Measurements from ENCODE around the gene S1PR3.

S1PR3 gene

DNA sequence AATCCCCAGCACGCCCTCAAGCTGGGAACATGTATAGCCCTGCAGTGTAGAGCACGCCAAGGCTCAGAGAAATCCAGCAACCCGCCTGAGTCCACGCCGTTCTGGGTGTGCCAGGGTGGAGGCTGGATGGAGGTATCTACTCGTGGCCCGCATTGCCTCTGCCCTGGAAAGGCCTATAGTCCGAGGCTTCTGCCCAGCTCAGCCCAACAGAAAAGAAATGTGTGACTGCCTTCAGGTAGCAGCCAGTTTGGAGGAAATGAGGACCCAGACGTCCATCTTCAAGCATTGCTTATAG is 18.2 kb downstream of the S1PR3 start:
- DNase-seq (ENCODE audit: low spot score) = no peak

DNA sequence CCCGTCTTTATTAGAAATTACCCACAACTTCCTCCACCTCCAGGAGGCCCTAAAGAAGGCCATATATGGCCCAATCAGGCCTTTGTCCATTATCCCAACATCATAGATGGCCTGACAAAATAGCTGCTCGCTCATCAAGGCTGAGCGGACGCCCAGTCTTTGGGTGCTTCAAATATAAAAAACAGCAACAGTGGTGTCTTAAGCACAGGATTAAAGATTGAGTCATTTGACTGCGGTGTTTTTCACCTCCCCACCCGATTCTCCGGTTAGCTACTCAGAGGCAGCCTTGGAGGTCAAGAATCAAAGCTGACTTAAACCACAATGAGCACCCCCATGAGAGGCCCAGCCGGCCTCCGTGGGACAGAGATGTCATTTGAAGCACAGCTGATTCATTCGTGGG is 18.8 kb downstream of the S1PR3 start:
- no peak for DNase-seq (ENCODE audit: low spot score)

DNA sequence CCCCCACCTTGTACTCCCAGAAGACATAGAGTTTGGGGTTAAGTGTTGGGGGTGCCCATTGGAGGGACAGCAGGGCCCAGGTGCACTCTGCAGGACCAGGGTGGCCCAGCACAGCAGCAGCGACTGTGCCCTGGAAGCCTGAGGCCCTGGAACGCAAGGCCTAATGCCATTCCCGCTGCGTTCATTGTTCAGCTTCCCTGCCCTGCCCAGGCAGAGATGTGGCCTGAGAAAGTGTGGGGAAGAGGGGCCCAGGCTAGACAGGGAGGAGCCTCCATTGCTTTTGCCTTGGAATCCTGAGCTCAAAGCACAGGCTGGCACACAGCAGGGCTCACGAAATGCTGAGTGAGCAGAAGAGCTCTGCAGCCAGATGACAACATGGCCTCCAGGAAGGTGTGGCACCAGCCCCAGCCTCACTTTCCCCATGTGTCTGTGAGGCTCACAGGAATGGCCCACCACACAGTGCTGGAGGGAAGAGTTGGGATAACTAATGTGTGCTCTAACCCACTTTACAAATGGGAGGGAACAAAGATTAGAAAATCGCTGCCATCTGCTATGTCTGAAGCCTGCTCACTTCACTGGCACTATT is 19.4 kb downstream of the S1PR3 start:
- no peak for DNase-seq (ENCODE audit: low spot score)

DNA sequence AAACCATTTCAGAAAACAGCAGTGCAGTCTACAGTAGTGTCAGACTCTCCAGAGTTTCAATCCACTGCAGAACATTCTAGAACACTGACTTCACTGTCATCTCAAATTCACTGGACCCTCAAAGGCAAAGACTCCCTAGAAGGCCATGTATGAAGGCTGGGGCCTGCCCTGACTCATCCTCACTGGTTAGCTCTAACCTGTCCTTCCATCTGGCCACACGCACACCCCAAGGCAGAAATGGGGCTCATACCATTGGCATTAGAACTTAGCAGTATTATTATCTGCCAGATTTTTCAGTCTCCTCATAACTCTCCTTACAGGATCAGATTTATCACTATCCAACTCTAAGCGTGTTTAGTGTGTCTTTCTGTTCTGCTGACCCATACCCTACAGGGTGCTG is 20.4 kb downstream of the S1PR3 start:
- no peak for DNase-seq (ENCODE audit: low spot score)

DNA sequence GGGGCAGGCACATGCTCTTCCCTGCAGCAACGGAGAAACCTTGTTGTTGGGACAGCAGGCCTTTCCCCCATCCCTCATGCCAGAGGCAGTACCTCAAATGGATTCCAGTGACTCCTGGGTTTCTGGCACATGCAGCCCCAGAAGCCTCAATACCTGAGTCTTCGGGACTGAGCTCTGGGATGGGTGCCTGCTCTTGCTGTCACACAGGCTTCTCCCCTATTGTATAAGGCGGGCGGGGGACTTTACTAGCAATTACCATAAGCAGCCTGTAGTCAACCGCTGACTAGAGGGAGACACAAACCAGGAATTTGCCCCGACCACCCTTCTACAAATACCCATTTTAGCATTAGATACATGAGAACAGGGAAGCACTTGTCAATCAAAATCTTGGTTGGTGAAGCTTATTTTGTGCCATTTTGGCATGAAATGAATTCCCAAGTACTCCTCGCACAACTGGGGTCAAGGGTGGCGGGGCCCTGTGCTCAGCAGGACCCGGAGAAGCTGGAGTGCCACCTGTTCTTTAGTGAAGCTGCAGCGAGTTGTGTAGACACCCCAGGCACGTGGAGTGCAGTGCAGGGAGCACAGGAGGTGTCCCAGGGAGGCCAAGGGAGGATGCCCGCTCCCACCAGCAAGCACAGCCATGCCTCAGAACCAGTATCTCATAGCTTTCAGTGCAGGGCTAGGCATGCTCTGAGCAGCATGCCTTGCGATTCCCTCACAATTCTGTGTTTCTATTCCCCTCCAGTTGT is 21.2 kb downstream of the S1PR3 start:
- DNase-seq (ENCODE audit: low spot score) = no peak

DNA sequence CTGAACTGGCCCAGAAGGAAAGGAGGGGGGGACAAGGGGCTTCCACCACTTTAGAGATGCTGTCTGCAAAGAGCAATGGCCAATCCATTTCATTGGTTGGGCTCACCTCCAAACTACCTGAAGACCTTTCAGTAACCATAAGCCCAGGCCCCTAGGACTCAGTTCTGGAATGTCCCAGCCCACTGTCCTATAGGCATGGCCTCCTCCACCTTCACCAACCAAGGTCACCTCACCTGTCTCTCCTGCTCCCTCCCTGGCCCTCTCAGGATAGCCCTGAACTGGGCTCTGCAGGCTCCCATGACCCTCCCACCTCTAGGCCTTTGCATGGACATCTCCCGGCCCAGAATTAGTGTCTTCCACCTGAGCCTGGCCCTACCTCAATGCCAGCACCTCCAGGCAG is 22.4 kb downstream of the S1PR3 start:
- DNase-seq (ENCODE audit: low spot score) = no peak

DNA sequence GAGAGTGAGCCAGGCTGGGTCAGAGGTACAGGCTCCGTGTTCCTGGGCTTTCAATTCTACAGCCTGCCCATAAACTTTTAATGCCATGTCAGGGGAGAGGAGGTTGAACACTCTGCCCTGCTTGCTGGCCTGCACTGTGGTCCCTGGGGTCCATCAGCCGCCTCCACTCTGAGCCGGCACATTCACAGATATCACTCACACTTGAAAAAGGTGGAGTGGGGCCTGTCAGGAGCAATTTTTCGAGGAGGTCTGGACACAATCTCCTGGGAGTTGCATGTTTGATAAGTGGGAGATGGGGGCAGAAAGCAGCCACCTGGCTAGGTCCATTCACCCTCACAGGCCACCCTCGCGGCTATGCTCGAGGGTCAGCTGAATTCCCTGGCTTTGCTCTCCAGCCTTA is 22.9 kb downstream of the S1PR3 start:
- no peak for DNase-seq (ENCODE audit: low spot score)

DNA sequence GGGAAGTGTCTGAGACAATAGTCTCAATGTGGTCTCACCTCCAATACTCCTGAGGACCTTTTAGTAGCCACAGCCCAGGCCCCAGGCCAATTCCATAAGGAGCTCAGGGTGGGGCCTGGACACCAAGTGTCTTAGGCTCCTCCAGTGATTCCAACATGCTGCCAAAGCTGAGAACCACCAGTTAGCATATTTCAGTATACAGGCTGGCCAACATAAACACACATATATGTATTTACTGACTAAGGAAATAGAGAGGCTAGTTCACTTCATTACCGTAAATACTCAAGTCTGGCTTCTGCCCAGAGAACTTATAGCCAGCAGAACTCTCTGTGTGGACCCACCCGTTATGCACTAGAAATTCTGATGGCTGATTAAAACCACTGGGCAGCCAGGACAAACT is 24.1 kb downstream of the S1PR3 start:
- DNase-seq (ENCODE audit: low spot score) = no peak

DNA sequence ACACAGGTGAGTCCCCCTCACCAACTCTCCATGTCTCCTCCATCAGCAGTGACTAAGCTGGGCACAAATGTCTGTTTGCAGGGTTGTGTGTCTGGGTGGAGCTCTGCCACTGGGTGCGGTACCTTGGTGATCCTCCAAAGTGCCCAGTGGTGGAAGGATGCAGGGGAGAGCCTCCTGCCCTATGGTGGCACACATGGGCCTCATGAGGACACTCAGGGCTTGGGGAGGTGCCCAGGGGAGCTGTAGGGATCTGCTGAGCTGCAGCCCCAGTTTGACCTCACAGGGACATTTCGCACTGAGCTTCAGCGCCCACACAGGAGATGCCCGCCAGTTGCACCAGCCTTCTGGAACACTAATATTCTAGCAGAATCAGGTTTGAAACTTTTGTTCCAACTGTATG is 29.5 kb downstream of the S1PR3 start:
- no peak for DNase-seq (ENCODE audit: low spot score)

DNA sequence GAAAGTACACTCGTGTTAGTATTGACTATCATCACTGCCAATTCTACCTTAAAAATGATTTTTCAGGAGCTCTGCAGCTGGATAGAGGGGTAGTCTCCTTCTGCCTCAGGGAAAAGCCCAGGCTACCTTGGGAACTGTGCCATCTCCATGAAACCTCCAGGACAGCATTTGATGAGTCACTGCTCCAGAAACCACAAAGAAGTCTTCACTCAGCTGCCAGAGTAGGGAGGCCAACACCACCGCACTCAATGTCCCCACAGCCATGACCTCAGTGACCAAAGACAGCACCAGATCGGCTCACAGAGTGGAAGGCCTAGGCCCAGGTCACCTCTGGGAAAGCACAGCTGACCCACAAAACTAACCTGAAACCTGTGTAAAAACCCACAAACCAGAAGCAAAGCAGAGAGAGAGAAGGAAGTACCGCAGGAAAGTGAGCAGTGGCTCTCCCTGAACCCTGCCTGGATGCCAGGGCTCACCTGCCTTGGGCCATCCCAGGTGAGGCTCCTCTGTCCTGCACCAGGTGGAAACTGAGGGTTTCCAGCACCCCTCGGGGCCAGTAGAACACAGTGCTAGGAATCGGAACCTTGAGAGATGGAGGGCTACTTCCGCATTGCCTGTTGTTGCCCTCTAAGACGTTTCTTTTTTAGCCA is 30.0 kb downstream of the S1PR3 start:
- no peak for DNase-seq (ENCODE audit: low spot score)

DNA sequence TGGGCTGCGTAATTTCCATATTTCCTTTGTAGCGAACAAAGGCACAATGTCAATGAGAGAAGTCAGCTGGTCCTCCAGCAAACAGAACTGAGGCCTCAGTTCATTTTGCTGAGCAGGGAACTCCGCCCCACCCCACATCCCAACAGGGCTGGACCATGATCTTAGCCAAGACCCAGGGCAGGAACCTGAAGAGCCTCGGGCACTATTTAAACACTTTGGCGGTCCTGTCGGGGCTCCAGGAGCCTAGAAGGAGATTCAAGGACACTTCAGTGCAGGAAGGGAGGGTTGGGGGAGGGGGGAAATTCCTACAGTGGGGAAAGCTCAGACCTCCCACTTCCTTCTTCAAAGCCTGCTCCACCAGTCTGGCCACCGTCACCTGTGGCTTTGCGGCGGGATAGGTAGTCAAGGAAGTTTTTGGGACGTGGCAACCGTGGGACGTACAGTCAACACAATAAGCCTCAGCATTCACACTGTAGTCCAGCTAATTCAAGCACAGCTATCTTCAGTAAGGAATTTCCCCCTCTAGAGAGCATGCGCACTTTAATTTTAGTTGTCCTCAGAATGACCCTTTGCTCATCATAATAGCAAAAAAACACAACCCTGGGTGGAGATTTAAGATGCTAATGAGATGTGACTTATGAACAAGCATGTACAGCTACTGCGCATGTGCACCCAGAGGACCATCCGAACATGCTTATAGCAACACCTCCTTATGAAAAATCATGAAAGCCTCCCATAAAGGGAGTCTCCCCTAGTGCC is 30.9 kb downstream of the S1PR3 start:
- DNase-seq (ENCODE audit: low spot score) = no peak

DNA sequence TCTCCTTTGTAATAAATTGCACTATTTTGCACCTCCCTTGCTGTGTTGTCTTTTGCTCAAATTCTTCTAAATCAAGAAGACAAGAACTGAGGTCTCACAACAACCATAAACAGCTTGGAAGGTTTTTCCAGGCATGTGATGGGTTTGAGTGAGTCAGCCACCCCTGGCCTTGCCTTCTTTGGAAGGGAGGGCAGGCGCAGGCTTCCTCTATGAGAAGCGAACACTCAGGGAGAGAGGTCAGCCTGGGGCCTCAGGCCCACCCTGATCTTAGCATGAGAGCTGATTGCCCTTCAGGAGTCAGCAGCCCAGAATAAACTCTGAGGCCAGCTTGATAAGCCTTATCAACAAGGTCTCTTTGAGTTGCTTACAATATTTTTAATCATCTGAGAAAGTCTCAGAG is 31.6 kb downstream of the S1PR3 start:
- no peak for DNase-seq (ENCODE audit: low spot score)

DNA sequence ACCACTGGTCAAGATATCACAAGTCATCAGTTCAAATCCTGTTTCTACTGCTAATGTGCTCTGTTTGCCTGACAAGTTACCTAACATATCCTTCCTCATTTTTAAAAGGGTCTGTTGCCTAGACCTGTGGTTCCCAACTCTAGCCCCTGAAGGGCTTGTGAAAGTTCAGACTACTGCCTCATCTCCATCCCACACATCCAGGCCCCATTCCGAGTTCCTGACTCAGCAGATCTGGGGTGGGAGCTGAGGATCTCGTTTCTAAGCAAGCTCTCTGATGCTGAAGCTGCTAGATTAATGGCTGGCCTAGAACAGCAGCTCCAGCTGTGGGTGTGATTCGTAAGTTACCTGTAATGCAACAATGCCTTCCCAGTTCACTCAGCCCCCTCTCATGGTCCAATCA is 32.5 kb downstream of the S1PR3 start:
- no peak for DNase-seq (ENCODE audit: low spot score)

DNA sequence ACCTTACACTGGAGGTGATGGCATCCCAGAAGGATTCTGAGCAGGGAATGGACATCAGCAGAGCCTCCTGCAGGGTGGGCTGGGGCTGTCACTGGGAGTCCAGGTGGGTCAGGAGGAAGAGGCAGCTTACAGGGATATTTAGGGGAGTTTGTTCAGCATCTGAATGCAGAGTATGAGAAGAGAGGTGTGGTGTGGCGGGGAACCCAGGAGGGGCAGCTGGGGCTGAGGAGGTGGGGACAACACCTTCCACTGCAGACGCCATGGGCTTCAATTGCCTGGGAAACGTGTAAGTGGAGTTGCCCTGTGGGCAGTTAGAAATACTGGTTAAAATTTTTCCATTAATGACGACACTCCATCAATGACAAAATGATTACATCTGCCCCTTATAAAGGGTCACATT is 33.5 kb downstream of the S1PR3 start:
- no peak for DNase-seq (ENCODE audit: low spot score)

DNA sequence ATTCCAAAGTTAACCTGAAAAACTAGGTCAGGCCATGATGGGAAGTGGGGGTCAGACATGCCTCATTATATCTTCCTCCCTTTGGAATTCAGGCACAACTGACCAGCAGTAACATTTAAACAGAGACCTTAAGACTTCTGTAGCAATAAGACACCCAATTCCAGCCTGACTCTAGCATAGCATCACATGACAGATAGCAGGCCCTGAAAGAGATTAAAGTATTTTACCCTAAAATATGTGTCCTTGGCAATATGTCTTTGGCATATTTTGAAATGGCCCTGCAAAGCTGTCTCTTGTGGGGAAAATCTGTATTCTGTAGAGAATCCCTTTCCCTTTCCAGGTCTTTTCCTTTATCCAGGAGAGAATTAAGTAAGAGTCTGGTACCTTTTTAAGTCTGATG is 34.3 kb downstream of the S1PR3 start:
- no peak for DNase-seq (ENCODE audit: low spot score)

DNA sequence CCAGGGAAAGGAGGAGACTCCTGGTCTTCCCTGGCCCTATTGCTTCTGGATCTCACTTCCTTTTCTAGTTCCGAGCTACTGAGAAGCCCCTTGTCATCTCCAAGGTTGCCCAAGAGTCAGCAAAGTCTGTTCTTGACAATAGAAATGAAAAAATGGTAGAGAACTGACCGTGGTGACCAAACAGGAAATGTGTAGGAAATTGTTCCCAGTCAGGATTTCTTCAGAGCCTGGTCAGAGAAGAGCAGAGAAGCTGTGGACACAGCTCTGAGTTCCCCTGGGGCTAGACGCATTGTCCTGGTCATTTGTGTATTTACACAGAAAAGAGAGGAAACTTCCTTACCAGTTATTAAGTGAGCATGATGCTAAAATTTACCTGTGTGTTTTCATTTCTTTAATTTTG is 35.6 kb downstream of the S1PR3 start:
- no peak for DNase-seq (ENCODE audit: low spot score)

DNA sequence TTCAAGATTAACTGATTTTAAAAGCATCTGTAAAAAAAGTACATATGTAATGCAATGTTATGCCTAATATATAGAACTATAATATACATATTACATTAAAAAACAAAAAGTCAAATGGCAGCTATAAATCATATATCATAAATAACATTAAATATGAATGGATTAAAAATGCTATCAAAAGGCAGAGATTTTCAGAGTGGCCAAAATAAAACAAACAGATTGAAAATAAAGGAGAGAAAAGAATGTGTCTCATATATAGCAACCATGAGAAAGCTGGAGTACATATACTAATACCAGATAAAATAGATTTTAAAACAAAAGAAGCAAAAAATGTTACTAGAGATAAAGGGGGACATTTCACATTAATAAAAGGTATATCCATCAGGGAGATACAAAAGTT is 38.5 kb downstream of the S1PR3 start:
- no peak for DNase-seq (ENCODE audit: low spot score)

DNA sequence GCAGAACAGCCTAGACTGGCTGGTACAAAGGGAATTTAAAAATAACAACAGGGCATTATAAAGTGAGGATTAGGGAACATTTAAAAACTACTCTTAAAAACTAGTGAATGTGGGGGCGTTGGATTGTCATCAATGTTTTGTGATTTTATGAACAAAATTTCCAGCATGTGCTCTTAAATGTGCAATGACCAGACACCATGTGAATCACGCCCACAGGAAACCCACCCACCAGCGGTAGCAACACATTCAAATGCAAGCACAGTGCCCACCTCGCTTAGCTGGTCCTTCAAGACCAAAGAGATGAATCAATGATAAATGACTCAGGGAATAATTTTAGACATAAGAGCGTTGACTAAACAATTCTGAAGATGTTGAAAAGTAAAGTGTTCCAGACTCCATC is 40.9 kb downstream of the S1PR3 start:
- no peak for DNase-seq (ENCODE audit: low spot score)

DNA sequence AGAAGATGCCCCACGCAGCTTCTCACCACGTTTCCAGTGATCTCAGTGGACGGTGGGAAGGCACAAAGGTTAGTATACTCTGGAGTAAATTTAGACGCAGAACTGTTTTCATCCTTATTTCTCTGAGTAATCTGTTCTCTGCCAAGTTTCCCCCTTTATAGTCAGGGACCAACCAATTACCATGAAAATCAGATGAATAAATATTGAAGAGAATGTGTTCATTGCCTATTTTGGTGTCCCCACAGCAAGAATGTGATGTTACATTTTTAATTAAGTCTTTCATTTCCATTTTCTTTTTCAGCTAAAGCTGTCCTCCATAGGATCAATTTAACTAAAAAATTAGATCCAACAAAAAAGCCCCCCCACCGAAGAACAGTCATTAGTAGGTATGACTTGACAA is 41.4 kb downstream of the S1PR3 start:
- DNase-seq (ENCODE audit: low spot score) = no peak

DNA sequence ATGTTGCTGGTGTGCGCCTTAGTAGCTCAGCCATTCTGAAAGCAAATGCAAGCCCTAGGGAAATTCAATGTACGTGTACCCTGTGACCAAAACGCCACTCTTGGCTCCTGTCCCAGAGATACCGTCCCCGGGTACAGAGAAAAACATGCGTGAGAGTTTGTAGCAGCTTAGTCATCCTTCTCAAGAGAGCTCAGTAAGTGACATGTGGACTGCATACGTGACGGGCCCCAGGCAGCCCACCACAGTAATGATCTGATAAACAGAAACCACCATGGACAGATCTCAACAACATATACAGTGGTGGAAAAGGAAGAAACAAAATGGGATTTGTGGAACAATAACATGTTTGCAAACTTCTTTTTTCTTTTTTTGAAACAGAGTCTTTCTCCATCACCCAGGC is 45.1 kb downstream of the S1PR3 start:
- DNase-seq (ENCODE audit: low spot score) = no peak

DNA sequence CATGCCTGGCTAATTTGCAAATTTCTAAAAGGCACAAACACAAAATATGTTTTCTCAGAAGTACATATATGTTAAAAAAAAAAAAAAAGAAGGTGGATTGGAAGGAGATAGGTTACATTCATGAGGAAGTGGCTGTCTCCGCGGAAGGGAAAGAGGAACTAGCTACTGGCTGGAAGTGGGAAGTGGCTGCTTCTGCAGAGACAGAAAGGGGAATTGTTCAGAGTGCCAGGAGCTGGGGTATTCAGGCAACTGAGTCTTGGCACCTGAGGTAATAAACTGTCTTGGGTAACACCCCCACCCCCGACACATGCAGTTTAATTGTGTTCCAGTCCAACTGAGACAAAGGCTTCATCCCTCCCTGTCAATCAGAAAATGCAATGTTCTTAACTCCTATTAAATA is 45.6 kb downstream of the S1PR3 start:
- DNase-seq (ENCODE audit: low spot score) = no peak

DNA sequence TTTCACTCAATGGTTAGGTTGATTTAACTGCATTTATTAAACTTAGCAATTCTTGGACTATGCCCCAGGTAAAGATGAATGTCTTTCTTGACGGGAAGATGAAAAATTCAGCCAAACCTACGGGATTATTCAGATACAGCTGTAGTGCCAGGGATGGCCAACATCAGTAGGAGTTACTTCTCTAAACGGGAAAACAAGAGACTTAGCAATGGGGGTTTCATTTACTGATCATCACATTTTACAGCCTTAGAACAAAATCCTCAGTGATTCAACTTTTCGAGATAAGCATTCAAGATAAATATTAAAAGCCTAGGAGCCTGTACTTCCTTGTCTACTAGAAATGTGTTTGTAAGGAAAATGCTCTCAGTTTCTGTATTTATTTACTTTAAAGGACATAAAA is 46.1 kb downstream of the S1PR3 start:
- DNase-seq (ENCODE audit: low spot score) = no peak

DNA sequence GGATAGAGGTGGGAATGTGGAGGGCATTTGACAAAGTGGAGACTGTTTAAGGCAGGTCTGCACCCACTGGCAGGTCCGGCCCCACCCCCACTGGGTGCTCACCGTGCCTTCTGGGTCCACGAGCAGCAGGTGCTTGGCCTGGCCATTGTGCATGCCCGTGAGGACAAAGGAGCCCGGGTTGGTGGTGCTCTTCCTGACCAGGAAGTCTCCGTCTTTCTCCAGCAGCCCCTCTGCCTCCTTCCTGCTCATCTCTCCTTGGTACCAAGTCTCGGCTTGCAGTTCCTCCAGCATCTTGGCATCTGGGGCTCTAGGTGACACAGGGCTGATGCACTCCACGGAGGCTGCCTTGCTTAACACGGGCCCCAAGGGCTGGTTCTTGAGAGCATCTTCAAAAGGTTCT is 46.6 kb downstream of the S1PR3 start:
- DNase-seq (ENCODE audit: low spot score) = no peak

Data from D341Med (cell line).